Measurements from ENCODE around the gene PRR33.
A peak's percentile ranks its signal among the peaks of the same experiment; 100 is the strongest.

Gene PRR33

DNA sequence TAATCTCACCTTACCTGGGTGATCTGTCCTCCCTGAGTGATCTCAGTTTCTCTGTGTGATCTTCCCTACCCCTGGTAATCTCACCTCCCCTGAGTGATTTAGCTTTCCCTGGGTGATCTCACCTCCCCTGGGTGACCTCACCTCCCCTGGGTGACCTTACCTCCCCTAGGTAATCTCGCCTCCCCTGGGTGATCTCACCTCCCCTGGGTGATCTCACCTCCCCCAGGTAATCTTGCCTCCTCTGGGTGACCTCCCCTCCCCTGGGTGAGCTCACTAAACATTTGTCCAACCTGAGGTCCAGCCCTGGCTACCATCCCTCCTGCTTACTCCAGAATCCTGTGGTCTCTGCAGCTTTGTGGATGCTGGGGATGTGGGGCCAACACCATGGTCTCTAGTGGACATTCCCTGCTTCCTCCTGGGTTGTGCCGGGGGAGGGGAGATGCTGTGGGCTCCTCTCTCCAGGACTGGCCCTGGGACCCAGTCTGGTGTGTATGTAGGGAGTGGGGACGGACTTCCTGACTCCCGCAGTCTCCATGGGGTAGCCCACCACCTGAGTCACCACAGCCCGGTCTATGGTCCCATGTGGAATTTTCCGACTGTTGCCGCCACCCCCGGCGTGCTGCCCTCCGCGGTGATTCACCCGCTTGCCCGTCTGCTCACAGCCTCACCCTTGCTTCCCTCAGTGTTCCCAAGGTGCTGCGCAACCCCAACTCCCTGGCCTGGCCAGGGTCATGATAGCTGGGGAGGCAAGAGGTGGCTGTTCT, 28.9 kb downstream of the PRR33 start:
- no peak for DNase-seq (ENCODE audit: low read depth)

DNA sequence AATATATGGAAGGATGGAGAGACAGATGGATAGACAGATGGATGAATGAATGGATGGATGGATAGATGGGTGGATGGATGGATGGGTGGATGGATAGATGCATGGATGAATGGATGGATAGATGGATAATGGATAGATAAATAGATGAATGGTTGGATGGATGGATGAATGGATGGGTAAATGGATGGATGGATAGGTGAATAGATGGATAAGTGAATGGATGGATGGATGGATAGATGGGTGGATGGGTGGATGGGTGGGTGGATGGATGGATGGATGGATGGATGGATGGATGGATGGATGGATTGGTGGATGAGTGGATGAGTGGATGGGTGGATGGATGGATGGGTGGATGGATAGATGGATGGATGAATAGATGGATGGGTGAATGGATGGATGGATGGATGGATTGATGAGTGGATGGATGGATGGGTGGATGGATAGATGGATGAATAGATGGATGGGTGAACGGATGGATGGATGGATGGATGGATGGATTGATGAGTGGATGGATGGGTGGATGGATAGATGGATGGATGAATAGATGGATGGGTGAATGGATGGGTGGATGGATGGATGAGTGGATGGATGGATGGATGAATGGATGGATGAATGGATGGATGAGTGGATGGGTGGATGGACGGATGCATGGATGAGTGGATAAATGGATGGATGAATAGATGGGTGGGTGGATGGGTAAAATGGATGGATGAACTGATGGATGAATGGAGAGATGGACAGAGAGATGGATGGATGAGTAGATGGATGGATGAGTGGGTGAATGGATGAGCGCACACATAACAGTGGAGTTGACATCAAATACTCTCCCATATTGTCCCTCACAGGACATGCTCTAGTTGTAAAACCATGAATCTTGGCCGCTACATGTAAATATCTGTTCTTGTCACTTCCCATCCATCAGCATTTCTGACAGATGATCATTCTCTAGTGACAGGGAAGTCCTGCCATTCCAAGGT, 30.0 kb downstream of the PRR33 start:
- no peak for DNase-seq (ENCODE audit: low read depth)

DNA sequence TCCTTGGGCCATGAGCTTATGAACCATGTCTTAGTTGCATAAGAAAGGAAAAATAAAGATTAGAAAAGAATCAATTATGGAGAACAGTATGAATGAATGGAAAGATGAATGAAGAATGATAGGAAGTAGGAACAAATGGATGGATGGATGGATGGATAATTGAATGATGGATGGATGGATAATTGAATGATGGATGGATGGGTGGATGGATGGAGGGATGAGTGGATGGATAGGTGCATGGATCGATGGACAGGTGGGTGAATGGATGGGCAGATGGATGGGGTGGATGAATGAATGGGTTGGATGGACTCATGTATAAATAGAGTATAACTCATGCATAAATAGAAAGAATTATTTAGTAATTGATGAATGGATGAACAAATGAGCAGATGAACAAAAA, 31.6 kb downstream of the PRR33 start:
- no peak for DNase-seq (ENCODE audit: low read depth)

DNA sequence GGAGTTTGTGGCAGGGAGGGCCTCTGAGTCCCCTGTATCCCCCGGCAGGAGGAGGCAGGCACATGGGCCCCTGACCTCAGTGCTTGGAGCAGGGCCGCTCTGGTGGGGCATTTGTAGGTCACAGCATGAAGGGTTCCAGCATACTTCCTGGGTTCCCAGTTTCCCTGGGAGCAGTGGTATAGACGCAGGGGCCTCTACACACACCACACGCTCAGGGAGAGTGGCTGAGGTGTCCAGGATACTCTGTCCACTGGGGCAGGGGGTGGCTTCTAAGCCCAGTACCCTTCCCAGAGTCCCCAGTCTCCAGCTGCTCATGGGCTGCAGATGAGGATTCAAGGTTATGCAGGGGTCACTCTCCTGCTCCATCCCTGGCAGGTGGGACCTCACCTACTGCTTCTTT, 32.7 kb downstream of the PRR33 start:
- DNase-seq (ENCODE audit: low read depth), result no peak

DNA sequence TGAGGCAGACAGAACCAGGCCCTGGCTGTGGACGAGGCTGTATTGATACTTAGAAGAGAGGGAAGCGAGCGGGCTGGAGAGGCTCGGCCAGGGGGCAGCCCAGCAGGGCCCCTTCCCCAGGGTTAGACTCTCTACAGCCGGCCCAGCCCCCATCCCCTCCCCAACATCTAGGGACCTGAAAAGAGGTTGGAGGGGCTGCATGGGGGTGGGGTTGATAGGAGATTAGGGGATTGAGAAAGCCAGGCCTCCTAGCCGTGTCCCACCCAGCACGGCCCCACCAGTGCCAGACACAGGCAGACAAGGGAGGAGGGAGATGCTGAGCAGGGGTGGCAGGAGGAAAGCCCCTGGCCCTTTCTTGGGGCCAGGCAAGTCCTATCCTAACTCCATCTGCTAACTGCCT, 33.1 kb downstream of the PRR33 start:
- no peak for DNase-seq (ENCODE audit: low read depth)

DNA sequence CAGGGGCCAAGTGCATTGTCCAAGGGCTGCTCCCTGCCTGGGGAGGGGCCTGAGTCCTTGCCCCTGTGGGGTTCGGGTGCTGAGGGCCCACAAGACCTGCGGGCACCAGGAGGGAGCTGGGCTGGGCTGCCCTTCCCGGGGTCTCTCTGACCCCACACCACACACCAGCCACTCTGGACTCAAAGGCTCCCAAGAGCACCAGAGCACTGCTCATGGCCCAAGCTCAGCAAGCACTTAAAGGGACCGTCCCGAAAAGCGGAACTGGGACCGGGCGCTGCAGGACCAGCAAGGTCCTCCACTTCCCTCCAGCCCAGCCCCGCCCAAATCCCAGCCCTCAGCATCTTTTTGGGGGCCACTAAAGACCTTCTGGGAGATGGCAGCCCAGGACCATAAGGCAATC, 33.5 kb downstream of the PRR33 start:
- no peak for DNase-seq (ENCODE audit: low read depth)

DNA sequence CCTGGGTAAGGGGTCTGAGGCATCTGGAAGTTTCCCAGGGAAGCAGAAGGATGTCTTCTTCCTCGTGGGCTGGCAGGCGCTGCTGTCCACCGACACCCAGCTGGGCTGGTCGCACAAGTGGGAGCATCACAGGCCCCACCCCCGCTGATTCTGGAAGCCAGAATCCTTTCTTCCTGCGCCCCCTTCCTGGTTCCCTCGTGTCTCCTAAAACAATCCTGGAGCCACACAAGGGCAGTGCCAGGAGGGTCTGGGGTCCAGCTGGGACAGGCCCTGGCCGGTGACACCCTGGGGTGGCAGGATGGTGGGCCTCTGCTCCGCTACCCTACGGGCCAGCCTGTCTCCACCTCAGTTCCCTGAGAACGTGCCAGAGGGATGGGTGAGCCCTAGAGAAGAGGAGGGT, 34.6 kb downstream of the PRR33 start:
- no peak for DNase-seq (ENCODE audit: low read depth)

DNA sequence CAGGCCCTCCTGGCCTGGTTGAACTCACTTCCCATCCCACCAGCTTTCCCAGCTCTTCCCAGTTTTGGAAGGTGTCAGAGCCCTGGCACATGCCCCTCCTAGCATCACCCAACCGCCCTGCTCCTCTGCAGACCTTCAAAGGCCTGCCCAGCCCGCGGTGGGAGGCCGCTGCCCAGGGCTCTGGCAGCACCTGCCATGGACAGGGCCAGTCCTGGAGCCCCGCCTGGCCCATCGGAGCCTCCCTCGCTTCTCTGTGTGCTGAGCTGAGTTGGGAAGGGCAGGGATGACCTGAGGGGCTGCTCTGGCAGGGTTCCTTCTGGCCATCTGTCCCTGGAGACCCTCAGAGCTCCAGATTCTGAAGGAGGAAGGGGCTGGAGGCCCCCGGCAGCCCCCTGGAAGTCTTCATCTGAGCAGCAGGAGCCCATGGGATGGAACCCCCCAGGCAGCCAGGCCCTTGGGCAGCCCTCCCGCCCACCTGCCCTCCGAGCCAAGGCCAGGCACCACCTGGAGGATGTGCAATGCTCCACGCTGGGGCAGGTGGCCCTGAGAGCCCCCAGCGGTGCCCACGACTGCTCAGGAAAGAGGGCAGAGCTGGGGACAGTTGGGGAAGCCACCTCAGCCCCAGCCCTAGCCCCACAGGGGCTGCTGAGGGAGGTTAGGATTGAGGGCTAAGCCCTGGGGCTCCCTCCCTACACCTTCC, 35.2 kb downstream of the PRR33 start:
- DNase-seq (ENCODE audit: low read depth), result no peak

DNA sequence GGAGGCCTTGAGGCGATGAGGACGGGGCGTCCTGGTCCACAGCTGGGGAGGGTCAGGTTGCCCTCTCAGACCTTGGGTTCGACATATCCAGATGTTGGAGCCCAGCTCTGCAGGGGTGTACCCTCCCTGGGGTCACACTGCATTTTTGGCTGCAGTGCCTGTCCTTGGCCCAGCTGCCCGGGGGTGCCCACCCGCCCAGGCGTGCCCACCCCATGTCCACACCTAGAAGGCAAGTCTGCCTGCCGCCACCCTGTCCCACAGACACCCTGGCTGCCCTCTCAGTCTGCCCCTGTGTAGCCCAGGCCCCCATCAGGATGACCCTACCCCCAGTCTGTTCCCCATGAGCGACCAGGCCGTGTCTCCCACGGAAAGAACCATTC, 35.8 kb downstream of the PRR33 start:
- DNase-seq (ENCODE audit: low read depth), result no peak

DNA sequence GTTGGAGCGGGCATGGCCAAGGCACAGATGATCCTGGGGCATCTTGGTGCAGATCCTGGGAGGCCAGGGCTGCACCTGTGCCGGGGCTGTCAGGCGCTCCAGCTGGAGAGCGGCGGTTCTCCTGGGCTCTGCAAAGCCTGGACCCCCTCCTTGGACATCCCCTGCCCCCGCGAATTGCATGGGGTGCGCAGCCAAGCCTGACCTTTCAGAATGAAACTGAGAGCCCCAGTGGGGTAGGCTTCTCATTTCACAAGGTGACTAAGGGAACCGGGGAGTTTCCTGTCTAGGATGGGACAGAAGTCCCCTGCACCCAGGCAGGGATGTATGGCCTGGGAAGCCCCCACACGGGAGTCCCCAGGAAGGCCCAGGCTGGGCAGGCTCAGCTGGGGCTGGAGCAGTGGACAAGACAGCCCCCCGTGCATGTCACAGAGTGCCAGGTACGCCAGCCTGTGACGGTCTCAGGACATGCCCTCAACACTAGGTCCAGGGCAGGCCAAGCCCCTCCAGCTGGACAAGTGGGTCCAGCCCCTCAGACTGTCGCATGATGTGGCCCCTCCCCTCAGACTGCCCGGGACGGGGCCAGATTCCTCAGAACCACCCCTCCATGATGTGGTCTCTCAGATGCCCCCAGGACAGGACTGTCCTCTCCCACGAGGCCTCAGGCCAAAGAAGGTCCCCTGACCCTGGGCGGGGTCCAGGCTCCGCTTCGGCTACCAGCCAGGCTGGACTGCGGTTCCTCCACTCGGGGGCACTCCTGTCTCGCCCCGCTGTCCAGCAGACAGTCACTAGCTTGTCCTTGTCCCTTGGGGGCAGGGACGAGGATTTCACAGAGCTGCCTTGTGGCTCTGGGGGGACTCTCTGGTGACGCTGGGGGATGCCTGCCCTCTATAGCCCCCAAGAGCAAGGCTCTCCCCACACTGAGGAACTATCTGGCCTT, 36.5 kb downstream of the PRR33 start:
- DNase-seq (ENCODE audit: low read depth), result peak; percentile 35

DNA sequence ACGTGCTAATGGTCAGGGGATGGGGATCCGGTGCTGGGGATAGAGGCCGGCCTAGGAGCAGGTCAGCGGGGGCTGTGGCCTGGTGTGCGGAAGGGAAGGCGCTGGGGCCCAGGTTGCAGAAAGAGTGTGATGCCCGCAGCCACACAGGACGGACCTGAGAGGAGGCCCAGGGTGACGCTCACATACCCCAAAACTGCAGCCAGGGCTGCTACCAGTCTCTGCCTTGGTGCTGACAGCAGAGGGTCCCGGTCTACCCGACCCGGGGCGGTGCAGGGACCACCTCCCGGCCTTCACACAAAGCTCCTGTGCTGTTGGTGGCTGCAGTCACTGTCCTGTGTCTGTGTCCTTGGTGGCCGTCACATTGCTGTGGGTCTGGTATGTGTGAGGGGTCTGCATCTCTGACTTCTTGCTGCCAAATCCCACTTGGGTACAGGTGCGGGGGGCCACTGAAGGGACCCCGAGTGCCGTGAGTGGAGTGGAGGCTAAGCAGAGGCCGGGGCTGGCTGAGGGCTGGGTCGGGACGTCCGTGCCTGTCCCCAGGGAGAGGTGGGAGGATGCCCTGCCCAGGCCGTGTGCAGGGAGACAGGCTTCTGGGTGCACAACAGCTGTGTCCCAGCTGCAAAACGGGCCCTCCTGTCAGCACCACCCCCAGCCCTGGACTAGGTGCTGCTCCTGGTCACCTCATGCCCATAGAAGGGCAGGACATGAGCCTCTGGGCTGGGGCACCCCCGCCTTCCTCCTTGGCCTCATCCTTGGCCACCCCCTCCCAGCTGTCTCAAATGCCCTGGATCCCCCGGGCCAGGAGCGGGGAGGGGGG, 37.4 kb downstream of the PRR33 start:
- no peak for DNase-seq (ENCODE audit: low read depth)

DNA sequence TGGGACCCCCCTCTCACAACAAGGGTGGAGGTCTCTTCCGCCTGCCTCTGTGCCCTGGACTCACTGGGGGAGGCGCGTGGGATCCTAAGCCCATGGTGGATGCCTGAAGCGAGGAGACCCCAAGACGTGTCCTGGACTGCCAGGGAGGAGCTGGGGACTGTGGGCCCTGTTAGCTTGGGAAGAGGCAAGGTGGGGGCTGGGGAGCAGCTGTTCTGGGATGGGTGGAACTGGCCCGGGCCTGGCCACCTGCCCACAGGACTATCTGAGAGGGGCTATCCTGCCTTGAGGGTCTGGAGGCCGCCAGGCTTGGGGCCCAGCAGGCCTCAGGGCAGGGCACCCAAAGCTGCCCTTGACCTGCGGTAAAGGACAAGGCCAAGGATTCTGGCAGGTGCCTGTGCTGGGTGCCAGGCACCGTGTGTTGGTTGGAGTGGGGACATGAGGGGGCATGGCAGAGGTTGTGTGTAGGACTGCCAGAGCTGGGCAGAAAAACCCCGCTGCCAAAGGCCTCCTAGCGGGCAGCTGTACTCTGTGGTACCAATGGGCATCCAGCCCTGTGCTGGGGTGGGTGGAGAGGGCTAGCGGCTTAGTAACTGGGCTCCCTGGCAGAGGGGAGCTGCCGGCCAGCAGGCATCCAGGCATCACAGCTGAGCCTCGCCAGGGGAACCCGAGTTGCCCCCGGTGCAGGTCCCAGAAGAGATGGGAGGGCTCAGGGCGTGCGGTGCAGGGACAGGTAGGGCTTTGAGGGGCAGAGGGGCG, 38.1 kb downstream of the PRR33 start:
- DNase-seq (ENCODE audit: low read depth), result no peak

DNA sequence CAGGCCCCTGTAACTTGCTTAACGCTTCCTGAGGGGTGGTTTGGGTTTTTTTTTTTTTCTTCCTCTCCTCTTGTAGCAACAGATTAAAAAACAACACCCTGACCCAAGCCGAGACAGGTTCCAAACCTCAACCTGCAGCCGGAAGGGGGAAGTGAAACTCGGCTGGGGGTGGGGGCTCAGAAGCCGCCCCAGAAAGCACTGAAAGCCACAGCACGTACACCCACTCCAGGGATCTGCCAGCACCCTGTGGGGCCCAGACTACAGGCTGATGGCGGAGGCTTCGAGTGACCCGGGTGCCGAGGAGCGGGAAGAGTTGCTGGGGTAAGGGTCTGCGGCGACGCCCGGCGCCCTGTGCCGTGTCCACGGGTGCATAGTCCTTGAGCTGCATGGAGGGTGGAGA, 38.8 kb downstream of the PRR33 start, which contains the start of gene LSP1:
Gene LSP1 (plus strand): TSS at position 208 of the 400 bp plus-strand sequence. CDS start 61 bp downstream, at position 269.
- DNase-seq (ENCODE audit: low read depth), result peak; percentile 75

DNA sequence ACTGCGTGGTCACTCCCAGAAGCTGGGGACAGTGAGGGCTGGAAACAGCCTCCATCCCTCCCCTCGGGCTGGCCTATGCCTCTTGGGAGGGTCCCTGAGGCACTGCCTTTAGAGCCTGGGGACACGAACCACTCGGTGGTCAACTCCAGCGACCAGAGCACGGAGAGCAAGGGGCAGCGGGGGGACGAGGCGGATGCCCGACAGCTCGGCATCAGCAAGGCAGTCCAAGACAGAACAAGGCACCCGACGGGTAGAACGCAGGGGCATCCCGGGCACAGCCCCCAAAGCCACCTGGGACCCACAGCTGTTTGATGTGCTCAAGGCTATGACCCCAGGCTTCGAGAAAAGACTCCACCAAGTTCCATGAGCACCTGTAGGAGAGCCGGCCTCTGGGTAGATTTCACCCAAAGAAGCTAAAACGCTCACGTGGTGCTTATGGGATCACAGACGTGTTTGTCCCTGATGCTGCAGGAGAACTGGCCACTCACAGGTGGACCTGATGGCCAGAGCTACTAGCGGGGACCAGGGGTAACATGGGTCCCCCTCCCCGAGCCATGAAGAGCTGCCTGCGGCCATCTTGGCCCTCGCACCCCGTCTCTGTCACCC, 39.3 kb downstream of the PRR33 start:
- no peak for DNase-seq (ENCODE audit: low read depth)

DNA sequence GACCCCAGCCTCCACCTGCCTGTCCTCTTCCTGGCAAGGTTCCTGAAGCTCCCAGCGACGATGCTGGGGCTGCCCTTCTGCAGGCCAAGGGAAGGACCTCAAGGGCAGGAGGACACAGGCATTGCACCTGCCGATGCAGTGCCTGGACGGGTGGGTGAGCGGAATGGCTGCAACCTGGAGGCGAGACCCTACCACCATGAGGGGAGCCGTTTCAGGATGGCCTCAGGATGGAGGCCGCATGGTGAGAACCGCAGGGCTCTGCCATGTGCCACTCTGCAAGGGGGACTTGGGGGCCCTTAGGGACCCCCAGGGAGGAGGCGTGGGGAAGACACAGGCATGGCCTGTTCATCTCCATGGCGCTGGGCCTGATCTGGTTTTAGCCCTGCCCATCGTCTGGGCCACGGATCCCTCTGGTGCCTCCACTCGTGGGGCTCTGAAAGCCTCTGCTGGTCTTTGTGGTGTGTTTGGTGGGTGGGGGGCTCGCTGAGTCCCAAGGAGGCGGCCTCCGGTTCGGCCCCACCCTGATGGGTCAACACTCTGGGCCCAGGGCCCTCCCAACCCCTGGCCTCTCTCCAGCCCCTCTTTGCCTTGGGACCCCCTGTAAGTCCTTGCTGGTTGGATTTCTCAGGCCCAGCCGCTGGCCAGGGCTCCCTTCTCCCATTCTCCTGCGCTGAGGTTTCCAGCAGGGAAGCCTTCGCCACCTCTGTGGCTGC, 40.1 kb downstream of the PRR33 start:
- no peak for DNase-seq (ENCODE audit: low read depth)

DNA sequence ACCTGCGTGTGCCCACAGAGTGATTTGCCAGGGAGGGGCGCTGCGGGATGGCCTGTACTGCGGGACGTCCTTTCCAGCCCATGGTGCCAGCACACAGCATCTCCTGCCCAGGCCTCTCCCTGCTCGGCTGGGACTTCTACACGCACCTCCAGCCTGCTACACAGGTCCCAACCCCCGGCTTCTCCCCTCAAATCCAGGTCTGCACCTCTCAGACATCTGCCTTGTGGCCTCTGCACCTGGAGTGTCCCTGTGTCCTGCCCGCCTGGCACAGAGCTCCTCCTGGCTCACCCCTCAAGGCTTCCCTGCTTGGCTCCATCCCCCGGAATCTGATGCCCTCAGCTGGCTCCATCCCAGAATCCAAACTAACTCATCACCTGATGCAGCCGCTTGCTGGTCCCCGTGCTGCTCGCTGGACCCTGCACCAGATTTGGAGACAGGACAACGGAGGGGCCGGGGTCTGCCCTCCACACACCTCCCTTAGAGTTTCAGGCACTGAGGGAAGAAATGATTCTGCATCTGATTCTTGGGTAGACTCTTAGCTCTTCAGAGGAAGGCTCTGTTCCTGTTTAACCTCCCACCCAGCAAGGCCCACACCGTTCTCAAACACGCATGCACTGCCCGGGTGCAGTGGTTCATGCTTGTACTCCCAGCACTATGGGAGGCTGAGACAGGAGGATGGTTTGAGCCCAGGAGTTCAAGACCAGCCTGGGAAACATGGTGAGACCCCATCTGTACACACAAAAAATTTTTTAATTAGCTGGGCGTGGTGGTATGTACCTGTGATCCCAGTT, 42.9 kb downstream of the PRR33 start:
- DNase-seq (ENCODE audit: low read depth), result no peak

DNA sequence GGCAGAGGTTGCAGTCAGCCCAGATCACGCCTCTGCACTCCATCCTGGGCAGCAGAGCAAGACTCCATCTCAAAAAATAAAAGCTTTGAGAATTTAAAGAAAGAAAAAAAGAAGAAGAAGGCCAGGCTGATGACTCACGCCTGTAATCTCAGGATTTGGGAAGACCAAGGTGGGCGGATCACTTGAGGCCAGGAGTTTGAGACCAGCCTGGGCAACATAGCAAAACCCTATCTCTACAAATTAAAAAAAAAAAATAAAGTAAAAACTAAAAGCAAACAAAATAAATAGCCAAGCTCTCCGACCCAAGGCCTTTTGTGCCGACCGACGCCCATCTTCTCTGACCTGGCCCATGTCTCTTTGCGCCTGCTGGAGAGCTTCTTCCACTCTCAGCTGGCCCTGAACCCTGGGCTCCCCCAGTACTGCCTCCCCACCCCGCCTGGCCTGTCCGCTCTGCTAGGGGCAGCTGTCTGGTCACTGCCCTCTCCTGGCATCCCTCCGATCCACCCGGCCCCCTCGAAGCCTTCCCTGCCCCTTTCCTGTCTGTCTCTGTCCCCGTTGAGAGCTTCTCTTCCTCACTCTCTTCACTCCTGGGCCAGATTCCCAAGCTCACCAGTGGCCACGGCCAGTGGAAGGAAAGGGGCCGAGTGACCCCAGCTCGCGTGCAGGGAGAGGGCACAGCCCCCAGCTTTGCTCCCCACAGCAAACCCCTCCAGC, 43.6 kb downstream of the PRR33 start:
- no peak for DNase-seq (ENCODE audit: low read depth)

All from activated T-helper 9 cell treated with anti-CD3 and anti-CD28 coated beads, Interleukin-2, amount 50 U/mL, for 16 hours (primary cell).